Stromal cell of bone marrow (primary cell): ENCODE data around the gene CDK5.

Source experiments
- DNase-seq: peaks from one replicate; pipeline ENCODE4 v3.0.0-alpha.2; 2012; ENCODE audit warnings: low read depth

Gene CDK5

DNA sequence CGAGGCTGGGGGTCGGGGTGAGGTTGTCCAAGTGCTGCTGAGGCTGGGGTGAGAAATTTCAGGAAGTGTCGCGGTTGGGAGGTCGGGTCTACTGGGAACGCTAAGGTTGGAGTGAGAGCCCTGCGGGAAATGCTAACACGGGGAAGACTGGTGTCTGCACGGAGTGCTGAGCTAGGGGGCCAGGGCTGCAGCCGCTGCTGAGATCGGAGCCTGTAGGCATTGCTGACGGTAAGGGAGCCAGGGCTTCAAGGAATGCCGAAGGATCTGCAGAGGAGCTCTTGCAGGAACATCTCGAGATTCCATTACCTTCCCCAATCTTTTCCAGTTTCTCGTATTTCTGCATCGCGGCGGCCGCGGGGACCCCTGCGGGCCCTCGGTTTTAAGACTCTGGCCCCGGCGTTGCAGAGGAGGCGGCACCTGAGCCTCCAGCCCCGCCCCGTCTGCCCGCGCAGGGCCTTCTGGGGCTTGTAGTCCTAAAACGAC lies at the start of gene CDK5:
Gene CDK5, minus strand, starts transcription at position 392 of the 483 bp plus-strand sequence. Its CDS starts 49 bp downstream, at position 343.
- no peak for DNase-seq

DNA sequence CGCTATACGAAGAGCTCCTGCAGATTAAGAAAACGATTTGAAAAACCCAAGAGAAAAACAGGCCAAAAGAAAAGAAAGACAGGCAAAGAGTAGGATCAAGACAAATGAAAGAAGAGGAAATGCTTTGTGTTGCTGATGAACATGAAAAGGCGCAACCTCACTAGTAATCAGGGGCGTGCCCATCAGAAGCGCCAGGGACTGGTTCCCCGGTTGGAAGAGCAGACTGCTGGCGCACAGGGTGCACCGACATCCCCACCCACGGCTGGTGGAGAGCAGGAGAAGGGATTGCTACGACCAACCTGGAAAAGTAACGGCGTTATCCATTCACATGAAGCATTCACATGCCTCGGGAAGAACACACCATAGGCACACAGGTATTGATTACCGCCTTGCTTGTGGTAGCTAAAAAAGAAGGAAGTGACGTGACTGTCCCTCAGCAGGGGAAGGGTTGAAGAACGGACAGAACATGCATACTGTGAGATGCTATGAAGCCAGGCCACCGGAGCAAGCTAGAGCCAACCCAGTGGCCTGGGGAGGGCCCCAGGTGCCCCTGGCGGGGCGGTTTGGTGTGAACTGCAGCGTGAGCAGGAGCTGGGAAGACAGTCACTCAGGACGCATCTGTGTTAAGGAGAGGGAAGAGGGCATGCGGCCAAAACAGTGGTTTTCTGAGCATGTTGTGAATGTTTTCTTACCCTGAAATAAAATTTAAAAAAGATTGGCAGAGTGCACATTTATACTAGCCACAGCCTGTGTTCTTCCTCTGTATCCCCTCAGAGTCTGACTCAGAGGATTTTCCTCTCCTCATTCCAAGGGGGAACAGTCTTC lies 46.9 kb upstream of the CDK5 start:
- peak; percentile 86 for DNase-seq

- no peak for DNase-seq
These were observed 46.3 kb upstream of the CDK5 start for GRCh38 chr7:151103973-151104372.

DNA sequence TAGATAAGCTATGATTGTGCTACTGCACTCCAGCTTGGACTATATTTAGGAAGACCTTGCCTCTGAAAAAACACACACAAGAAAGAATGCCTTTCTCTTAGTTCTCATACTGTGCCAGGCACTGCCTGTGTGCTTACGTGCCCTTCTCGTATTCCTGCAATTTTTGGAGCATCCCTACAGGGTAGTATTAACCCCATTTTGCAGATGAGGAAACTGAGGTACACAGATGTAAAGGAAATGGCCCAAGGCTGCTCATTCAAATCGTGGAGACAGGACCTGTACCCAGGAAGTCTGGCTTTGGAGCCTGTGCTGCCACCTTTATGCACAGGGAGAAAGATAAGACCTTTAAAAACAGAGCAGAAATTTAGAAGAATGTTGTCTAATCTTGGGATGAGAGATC lies 45.3 kb upstream of the CDK5 start:
- no peak for DNase-seq

- no peak for DNase-seq
These were observed 44.1 kb upstream of the CDK5 start for GRCh38 chr7:151101621-151102396.

GRCh38 chr7:151100921-151101320 lies 43.2 kb upstream of the CDK5 start:
- no peak for DNase-seq

DNA sequence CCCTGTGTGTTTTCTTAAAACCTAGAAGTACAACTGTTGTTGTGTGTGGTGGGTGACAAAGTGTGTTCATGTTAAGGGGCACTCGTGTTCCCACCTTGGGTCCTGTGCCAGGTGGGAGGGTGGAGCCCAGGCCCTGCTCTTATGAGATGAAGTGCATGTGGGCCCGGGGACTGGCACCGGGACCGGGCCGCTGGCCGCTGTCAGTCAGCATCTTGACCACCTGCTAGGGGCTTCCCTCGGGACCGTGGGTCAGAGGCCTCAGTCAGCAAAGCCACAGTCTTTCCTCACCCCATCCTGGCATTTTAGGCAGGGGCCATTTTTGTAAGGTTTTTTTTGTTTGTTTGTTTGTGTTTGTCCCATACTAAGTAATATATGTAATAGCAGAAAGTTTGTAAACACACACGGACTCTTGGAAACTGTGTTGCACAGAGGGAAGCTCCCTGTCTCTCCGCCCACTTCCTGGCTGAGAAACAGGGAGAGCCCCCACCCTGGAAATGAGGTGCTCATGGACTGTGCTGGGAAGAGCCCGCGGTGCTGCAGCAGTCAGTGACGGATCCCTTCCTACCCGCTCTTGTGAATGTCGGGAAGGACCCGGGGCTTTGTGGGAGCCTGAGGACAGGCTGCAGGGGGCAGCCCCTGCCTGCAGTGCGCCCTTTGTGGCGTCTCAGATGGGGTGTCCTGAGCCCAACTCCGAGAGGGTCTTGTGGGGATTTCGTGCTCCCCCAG lies 42.0 kb upstream of the CDK5 start:
- DNase-seq: no peak

DNA sequence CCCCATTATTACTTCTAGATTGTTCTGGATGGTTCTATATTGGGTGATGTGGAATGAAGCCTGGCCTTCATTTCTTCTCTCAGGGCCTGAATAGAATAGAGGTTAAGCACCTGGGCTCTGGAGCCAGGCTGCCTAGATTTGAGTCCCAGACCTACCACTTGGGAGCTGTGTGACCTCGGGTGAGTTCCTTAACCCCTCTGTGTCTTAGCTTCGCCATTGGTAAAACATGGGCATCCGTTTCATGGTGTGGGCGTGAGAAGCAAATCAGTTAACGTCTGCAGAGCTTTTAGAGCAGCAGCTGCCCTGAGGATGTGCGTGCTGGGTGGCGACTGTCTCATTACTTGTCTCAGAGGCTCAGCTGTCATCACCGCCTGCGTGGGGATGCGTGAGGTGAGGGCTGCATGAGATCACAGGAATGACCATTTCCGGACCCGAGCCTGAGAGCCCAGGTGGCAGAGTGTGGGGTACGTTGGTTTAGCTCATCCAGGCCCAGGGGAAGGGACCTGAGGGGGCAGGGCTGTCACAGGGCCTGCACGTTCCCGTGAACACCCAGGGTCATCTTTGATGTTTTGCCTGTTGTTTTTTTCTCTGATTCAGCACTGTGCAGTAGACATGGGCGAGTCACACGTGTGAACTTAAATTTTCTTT lies 38.3 kb upstream of the CDK5 start:
- DNase-seq: no peak

DNA sequence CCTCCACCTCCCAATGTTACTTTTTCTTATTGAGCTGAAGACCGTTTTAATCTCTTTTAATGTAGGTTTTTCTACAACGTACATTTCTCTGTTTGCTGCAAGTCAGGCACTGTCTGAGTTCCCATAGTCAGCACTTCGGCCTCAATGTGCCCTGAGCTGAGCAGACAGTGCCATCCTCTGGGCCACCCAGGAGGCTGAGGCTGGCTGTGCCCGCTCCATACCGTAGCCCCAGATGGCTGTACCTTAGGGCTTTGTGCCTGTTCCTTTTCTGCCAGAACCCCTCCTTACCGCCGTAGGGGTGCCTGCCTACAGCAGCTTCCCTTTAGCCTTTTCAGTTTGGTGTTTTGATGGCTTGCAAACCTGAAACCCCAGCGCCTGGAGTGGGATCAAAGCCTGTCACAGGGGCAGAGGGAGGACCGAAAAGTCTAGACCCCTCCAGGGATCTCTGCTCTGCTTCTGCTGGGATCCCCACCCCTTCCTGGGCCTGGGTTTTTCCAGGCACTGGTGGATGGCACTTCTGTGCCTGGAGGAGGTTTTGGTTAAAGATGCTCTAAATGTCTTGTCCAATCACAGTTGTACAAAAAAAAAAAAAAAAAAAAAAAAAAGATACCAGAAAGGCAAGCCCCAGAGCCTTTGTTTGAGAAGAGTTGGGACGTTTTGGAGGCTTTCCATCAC lies 37.6 kb upstream of the CDK5 start:
- DNase-seq: no peak

DNA sequence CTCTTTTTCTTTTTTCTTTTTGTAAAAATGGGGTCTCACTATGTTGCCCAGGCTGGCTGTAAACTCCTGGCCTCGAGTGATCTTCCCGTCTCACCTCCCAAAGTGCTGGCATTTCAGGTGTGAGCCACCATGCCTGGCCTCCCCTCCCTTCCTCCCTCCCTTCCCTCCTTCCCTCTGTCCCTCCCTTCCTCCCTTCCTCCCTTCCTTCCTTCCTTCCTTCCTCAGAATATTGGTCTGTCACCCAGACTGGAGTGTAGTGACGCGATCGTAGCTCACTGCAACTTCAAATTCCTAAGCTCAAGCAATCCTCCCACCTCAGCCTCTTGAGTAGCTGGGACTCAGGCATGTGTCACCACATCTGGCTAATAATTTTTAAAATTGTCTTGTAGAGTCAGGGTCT lies 37.0 kb upstream of the CDK5 start:
- no peak for DNase-seq

- no peak for DNase-seq
These were observed 36.1 kb upstream of the CDK5 start for GRCh38 chr7:151093748-151094147.

GRCh38 chr7:151091988-151092387 lies 34.3 kb upstream of the CDK5 start:
- DNase-seq: no peak

GRCh38 chr7:151091431-151091830 lies 33.7 kb upstream of the CDK5 start:
- DNase-seq: no peak

- no peak for DNase-seq
These were observed 33.3 kb upstream of the CDK5 start for GRCh38 chr7:151091003-151091402.

DNA sequence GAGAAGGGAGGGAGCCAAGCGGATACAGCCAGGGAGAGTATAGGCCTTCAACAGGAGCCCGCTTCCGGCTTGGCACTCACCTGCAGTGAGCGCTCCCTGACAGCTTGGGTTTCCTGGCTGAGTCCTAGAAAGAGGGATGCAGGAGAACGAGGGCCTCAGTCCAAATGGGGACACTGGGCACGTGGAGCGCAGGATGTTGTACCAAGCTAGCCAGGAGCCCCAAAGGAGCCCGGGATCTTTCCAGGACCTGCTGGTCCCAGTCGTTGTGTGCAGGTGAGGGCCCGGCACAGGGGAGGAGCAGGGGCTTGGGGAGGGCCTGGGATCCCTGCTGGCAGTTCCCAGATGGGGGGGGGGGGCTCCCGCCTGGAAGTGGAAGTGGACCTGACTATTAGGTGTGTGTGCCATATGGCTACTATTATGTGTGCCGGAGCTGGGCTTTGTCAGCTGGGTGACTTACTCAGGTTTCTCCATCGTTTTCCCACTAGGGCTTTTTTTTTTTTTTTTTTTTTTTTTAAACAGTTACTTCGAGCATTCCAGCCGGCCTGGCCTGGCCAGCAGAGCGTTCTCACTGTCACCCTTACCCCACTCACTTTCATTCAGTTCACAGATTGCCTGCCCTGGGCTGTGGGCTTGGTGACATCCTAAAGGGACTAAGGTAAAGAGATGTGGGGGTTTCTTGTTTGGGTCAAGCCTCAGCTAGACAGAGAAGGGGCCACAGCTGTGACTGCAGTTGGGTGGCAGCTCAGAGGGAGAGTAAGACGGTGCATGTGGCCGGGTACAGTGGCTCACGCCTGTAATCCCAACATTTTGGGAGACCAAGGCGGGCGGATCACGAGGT lies 32.4 kb upstream of the CDK5 start:
- no peak for DNase-seq

- peak; percentile 79 for DNase-seq
These were observed 31.4 kb upstream of the CDK5 start for GRCh38 chr7:151088856-151089699.

GRCh38 chr7:151088019-151088855 lies 30.5 kb upstream of the CDK5 start:
- no peak for DNase-seq

GRCh38 chr7:151087245-151088018 lies 29.7 kb upstream of the CDK5 start:
- DNase-seq: no peak
